Measurements from ENCODE around the gene SLC7A5.
A peak's percentile ranks its signal among the peaks of the same experiment; 100 is the strongest.

Gene SLC7A5

GRCh38 chr16:87851601-87852000, 17.7 kb downstream of the SLC7A5 start:
- Histone ChIP-seq H3K4me1 (ENCODE audit: control insufficient read depth in 5 of 5, insufficient read depth in 5 of 5, low read length in 5 of 5) (peaks cover 7 to 58% (median 50%) of the 10 kb centered on the region in 5 donors), H3K9me3 (ENCODE audit: control insufficient read depth in 5 of 5, low read length in 5 of 5) (no peaks in the 10 kb centered on the region), H3K9ac (ENCODE audit: low read length in 5 of 5) (no peak overlapping the region), H3K36me3 (ENCODE audit: control insufficient read depth in 5 of 5, insufficient read depth in 5 of 5, low read length in 5 of 5) (no peaks in the 10 kb centered on the region), H3K4me3 (ENCODE audit: low read depth in 1 of 5, low read length in 5 of 5) (no peak overlapping the region), H3K27me3 (ENCODE audit: control insufficient read depth in 5 of 5, insufficient read depth in 4 of 5, low read length in 5 of 5) (peaks cover 0 to 3% (median 0%) of the 10 kb centered on the region in 5 donors), H3K27ac (ENCODE audit: low read depth, low read length) (no peak overlapping the region)

DNA sequence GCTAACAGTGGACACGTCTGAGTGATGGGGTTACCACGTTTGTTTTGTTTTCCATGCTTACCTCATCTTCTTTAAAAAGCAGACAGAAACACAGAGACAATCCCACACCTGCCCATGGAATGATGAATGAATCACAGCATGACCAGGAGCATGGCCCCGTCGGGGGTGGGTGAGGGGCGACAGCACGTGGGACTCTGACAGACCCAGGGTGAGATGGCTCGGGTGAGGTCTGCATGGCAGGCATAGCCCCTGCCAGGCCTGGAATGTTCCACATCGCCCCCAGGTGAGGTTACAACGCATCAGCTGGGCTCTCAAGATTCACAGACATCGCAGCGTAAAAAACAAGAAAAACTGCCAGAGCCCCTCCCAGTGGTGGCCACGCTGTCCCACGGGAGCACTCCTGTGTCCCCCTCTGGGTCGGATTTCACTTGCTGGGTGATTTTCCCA, 18.1 kb downstream of the SLC7A5 start:
- Histone ChIP-seq H3K27me3 (ENCODE audit: control insufficient read depth in 5 of 5, insufficient read depth in 4 of 5, low read length in 5 of 5) (peaks cover 0 to 3% (median 0%) of the 10 kb centered on the region in 5 donors), H3K4me1 (ENCODE audit: control insufficient read depth in 5 of 5, insufficient read depth in 5 of 5, low read length in 5 of 5) (peaks cover 7 to 61% (median 54%) of the 10 kb centered on the region in 5 donors), H3K9me3 (ENCODE audit: control insufficient read depth in 5 of 5, low read length in 5 of 5) (no peaks in the 10 kb centered on the region), H3K4me3 (ENCODE audit: low read depth in 1 of 5, low read length in 5 of 5) (no peak overlapping the region), H3K27ac (ENCODE audit: low read depth, low read length) (no peak overlapping the region), H3K9ac (ENCODE audit: low read length in 5 of 5) (no peak overlapping the region), H3K36me3 (ENCODE audit: control insufficient read depth in 5 of 5, insufficient read depth in 5 of 5, low read length in 5 of 5) (no peaks in the 10 kb centered on the region)

- Histone ChIP-seq H3K4me1 (ENCODE audit: control insufficient read depth in 5 of 5, insufficient read depth in 5 of 5, low read length in 5 of 5) (peaks cover 9 to 58% (median 56%) of the 10 kb centered on the region in 5 donors), H3K9me3 (ENCODE audit: control insufficient read depth in 5 of 5, low read length in 5 of 5) (no peaks in the 10 kb centered on the region), H3K9ac (ENCODE audit: low read length in 5 of 5) (no peak overlapping the region), H3K27ac (ENCODE audit: low read depth, low read length) (no peak overlapping the region), H3K36me3 (ENCODE audit: control insufficient read depth in 5 of 5, insufficient read depth in 5 of 5, low read length in 5 of 5) (no peaks in the 10 kb centered on the region), H3K4me3 (ENCODE audit: low read depth in 1 of 5, low read length in 5 of 5) (peak overlapping the region in 1 of 5 donors; percentile 14), H3K27me3 (ENCODE audit: control insufficient read depth in 5 of 5, insufficient read depth in 4 of 5, low read length in 5 of 5) (peaks cover 0 to 3% (median 0%) of the 10 kb centered on the region in 5 donors)
Observed at GRCh38 chr16:87850009-87851006, 19.0 kb downstream of the SLC7A5 start.

DNA sequence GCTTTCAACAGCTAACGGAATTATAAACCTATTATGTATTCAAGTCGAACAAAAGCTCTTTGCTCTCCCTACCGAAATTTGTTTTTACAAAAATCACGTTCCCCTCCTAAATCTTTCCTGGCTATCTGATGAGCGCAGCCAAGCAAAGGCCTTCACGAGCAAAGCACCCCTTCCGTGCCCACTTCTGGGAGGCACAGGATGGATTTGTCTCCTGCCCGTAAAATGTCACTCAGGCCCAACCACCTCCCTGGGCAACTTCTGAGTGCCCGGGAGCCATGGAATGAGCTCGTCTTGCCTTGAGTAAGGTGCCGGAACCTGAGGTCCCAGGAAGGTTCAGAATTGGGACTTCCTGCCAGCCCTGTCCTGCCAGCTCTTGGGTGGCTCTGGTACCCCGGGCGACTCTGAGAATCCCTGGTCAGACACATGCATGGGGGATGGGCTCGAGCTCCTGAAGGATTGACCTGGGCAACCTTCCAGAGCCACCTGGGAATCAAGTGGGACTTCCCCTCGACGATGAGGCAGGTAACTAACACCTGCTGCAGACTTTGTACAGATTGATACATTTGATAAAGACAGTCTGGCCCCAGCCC, 19.8 kb downstream of the SLC7A5 start:
- Histone ChIP-seq H3K4me3 (ENCODE audit: low read depth in 1 of 5, low read length in 5 of 5) (no peak overlapping the region), H3K9me3 (ENCODE audit: control insufficient read depth in 5 of 5, low read length in 5 of 5) (no peaks in the 10 kb centered on the region), H3K4me1 (ENCODE audit: control insufficient read depth in 5 of 5, insufficient read depth in 5 of 5, low read length in 5 of 5) (peaks cover 9 to 64% (median 56%) of the 10 kb centered on the region in 5 donors), H3K9ac (ENCODE audit: low read length in 5 of 5) (no peak overlapping the region), H3K27me3 (ENCODE audit: control insufficient read depth in 5 of 5, insufficient read depth in 4 of 5, low read length in 5 of 5) (peaks cover 0 to 3% (median 0%) of the 10 kb centered on the region in 5 donors), H3K36me3 (ENCODE audit: control insufficient read depth in 5 of 5, insufficient read depth in 5 of 5, low read length in 5 of 5) (no peaks in the 10 kb centered on the region), H3K27ac (ENCODE audit: low read depth, low read length) (no peak overlapping the region)

- Histone ChIP-seq H3K36me3 (ENCODE audit: control insufficient read depth in 5 of 5, insufficient read depth in 5 of 5, low read length in 5 of 5) (no peaks in the 10 kb centered on the region), H3K27ac (ENCODE audit: low read depth, low read length) (no peak overlapping the region), H3K4me3 (ENCODE audit: low read depth in 1 of 5, low read length in 5 of 5) (no peak overlapping the region), H3K9me3 (ENCODE audit: control insufficient read depth in 5 of 5, low read length in 5 of 5) (no peaks in the 10 kb centered on the region), H3K27me3 (ENCODE audit: control insufficient read depth in 5 of 5, insufficient read depth in 4 of 5, low read length in 5 of 5) (peaks cover 0 to 3% (median 0%) of the 10 kb centered on the region in 5 donors), H3K9ac (ENCODE audit: low read length in 5 of 5) (no peak overlapping the region), H3K4me1 (ENCODE audit: control insufficient read depth in 5 of 5, insufficient read depth in 5 of 5, low read length in 5 of 5) (peaks cover 9 to 64% (median 55%) of the 10 kb centered on the region in 5 donors)
Observed at GRCh38 chr16:87848676-87849345, 20.5 kb downstream of the SLC7A5 start.

DNA sequence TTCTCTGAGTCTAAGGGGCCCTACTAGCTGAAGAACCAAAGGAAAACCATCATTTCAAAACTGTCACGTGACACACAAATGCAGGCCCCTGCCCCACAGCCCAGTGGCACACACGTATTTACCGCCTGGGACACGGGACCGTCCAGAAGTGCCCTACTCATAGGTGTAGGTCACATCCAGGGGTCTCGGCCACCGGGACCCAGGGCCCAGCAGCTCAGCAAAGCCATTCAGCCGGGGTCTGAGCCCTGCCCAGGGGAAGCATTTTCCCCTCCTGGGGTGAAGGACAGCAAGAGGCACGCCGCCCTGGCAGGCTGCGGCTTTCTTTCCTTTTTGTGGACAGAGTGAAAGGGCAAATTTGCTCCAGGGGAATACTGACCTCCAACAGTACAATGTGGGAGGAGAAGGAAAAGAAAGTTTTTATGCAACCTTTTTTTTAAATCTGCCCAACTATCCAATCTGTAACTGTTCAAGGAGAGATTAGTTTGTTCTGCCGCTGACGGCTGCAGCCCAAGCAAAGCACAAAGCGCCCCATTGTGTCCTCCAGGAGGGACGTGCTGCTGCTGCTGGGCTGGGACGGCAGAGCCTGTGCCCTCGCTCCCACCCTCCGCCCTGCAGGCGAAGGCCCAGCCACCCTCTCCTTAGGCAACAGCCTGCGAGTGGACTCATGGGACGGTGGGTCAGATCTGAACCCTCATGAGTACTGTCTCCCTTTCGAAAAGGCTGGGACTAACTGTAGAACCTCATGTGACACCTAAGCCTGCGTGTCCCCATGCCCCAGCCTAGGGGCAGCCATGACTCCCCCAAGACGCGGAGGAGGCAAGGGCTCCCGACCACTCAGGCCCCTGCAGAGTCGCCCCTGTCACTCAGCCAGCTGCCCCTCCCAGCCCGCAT, 21.3 kb downstream of the SLC7A5 start:
- peak overlapping the region in 2 of 5 donors; percentile 11 to 18 for H3K4me3 ChIP-seq (ENCODE audit: low read depth in 1 of 5, low read length in 5 of 5)
- H3K36me3 ChIP-seq (ENCODE audit: control insufficient read depth in 5 of 5, insufficient read depth in 5 of 5, low read length in 5 of 5), result no peaks in the 10 kb centered on the region
- H3K9me3 ChIP-seq (ENCODE audit: control insufficient read depth in 5 of 5, low read length in 5 of 5), result no peaks in the 10 kb centered on the region
- H3K4me1 ChIP-seq (ENCODE audit: control insufficient read depth in 5 of 5, insufficient read depth in 5 of 5, low read length in 5 of 5), result peaks cover 7 to 56% (median 48%) of the 10 kb centered on the region in 5 donors
- H3K27me3 ChIP-seq (ENCODE audit: control insufficient read depth in 5 of 5, insufficient read depth in 4 of 5, low read length in 5 of 5), result peaks cover 0 to 3% (median 0%) of the 10 kb centered on the region in 5 donors
- peak overlapping the region in 1 of 5 donors; percentile 36 for H3K9ac ChIP-seq (ENCODE audit: low read length in 5 of 5)
- no peak overlapping the region for H3K27ac ChIP-seq (ENCODE audit: low read depth, low read length)

DNA sequence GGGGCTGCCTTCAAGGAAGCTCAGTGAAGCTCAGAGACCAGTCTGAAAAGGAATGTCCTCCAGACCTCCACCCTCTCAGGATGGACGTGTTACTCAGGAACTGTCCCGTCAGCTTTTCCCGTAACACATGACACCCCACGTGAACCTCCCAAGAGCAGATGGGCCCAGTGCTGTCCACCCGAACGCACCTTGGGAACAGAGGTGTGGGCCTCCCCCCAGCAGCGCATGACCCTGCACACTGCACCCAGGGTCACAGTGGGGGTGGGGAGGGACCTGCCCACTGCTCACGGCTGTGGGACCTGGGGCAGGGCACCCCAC, 21.9 kb downstream of the SLC7A5 start:
- Histone ChIP-seq H3K9ac (ENCODE audit: low read length in 5 of 5) (peak overlapping the region in 1 of 5 donors; percentile 36), H3K4me1 (ENCODE audit: control insufficient read depth in 5 of 5, insufficient read depth in 5 of 5, low read length in 5 of 5) (peaks cover 4 to 52% (median 43%) of the 10 kb centered on the region in 5 donors), H3K27ac (ENCODE audit: low read depth, low read length) (no peak overlapping the region), H3K9me3 (ENCODE audit: control insufficient read depth in 5 of 5, low read length in 5 of 5) (no peaks in the 10 kb centered on the region), H3K4me3 (ENCODE audit: low read depth in 1 of 5, low read length in 5 of 5) (no peak overlapping the region), H3K27me3 (ENCODE audit: control insufficient read depth in 5 of 5, insufficient read depth in 4 of 5, low read length in 5 of 5) (peaks cover 0 to 3% (median 0%) of the 10 kb centered on the region in 5 donors), H3K36me3 (ENCODE audit: control insufficient read depth in 5 of 5, insufficient read depth in 5 of 5, low read length in 5 of 5) (no peaks in the 10 kb centered on the region)

GRCh38 chr16:87846705-87847466, 22.4 kb downstream of the SLC7A5 start:
- Histone ChIP-seq H3K4me1 (ENCODE audit: control insufficient read depth in 5 of 5, insufficient read depth in 5 of 5, low read length in 5 of 5) (peaks cover 4 to 52% (median 43%) of the 10 kb centered on the region in 5 donors), H3K36me3 (ENCODE audit: control insufficient read depth in 5 of 5, insufficient read depth in 5 of 5, low read length in 5 of 5) (no peaks in the 10 kb centered on the region), H3K9ac (ENCODE audit: low read length in 5 of 5) (no peak overlapping the region), H3K9me3 (ENCODE audit: control insufficient read depth in 5 of 5, low read length in 5 of 5) (no peaks in the 10 kb centered on the region), H3K4me3 (ENCODE audit: low read depth in 1 of 5, low read length in 5 of 5) (no peak overlapping the region), H3K27me3 (ENCODE audit: control insufficient read depth in 5 of 5, insufficient read depth in 4 of 5, low read length in 5 of 5) (peaks cover 0 to 3% (median 0%) of the 10 kb centered on the region in 5 donors), H3K27ac (ENCODE audit: low read depth, low read length) (no peak overlapping the region)

Data from subcutaneous abdominal adipose tissue (tissue), 5 donors.